ENCODE measurements around the gene HNRNPA1L2. TPM values are rescaled to one million over a fixed set of nuclear protein-coding genes. Genes with fewer than 3 reads are reported as not detected.

Gene HNRNPA1L2
- total and polyA plus RNA-seq, 9 of the 15 experiments (the other 6 are each of a cell fraction or from before 2014, with no cell fraction given): 3.7 to 10.8 (median 6.8) TPM

DNA sequence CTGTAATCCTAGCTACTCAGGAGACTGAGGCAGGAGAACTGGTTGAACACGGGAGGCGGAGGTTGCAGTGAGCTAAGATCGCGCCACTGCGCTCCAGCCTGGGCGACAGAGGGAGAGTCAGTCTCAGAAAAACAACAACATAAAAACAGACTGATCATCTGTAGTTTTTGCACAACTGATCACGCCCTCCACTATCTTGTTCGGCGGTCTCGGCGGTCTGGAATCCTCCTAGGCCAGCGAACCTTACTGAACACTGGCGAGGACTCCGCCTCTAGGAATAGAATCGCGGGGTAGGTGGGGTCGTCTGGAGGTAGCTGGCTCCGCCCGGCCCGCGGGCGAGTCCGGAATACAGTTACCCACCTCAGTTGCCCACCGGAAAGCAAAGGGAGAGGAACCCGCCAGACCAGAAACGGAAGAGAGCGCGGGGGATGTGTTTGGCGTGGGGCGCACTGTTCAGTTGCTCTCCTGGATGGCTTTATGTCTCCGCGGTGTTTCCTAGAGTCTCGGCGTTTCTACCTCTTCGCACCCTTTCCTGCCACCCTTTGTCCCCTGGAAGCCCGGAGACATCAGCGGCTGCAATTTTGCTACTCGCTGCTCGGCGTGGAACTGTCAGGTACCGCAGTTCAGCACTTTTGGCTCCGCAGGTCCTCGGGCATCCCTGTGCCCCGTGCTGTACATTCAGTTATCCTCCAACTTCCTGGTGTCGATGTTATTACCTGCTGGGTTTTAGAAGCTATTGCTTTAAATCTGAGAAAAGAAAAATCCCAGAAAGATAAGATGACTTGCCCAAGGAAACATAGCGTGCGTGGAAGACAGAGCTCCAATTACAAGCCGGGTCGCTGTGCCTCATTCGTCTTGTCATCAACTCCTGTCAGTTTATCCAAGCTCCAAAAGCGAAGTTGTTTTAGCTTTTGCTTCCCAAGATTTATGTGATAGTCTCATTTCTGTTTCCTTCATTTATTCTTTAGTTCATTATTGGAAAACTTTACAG is 24.9 kb upstream of the HNRNPA1L2 start (continued):
- TF ChIP-seq ATF7 (IDR thresholded peaks at IDR 0.05) (peak; percentile 43; the same call in 1 of the 2 replicates), FOXJ2 (tag; IDR thresholded peaks at IDR 0.05) (no peak), ZBTB40 (IDR thresholded peaks at IDR 0.05) (peak; percentile 98), ZBTB40 (CRISPR knock-in tag; IDR thresholded peaks at IDR 0.05) (no peak), HCFC1 (IDR thresholded peaks at IDR 0.05; ENCODE audit: low read depth, low read length) (peak; percentile 84), ZBED1 (IDR thresholded peaks at IDR 0.05) (no peak), SP1 (CRISPR knock-in tag; IDR thresholded peaks at IDR 0.05) (peak; percentile 41; the same call in 1 of the 2 replicates), JUN (IDR thresholded peaks at IDR 0.05; ENCODE audit: borderline replicate concordance, low read depth, low read length) (peak; percentile 33; the same call in 1 of the 2 replicates), JUN (CRISPR knock-in tag; IDR thresholded peaks at IDR 0.05; ENCODE audit: borderline replicate concordance) (no peak), ILF3 (IDR thresholded peaks at IDR 0.05; ENCODE audit: borderline replicate concordance) (no peak)
- TF ChIP-seq, protein P1, sequence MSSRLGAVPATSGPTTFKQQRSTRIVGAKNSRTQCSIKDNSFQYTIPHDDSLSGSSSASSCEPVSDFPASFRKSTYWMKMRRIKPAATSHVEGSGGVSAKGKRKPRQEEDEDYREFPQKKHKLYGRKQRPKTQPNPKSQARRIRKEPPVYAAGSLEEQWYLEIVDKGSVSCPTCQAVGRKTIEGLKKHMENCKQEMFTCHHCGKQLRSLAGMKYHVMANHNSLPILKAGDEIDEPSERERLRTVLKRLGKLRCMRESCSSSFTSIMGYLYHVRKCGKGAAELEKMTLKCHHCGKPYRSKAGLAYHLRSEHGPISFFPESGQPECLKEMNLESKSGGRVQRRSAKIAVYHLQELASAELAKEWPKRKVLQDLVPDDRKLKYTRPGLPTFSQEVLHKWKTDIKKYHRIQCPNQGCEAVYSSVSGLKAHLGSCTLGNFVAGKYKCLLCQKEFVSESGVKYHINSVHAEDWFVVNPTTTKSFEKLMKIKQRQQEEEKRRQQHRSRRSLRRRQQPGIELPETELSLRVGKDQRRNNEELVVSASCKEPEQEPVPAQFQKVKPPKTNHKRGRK (tag; IDR thresholded peaks at IDR 0.05): no peak
